CD4-positive, CD25-positive, alpha-beta regulatory T cell (primary cell): ENCODE data around the gene PTPRZ1. TPM values are rescaled to one million over a fixed set of nuclear protein-coding genes. Genes with fewer than 3 reads are reported as not detected.

Experiments used
- ATAC-seq, 2 donors: fragments of 150-1000 bp; cut with Tn5 transposase; one replicate each; pipeline ENCODE4 v1.10.0; 2021; ENCODE audit warnings: low read depth in 2 of 2, moderate number of reproducible peaks in 2 of 2, moderate library complexity in 1 of 2
- DNase-seq, 3 donors: peaks; one replicate each; pipeline versions ENCODE4 v3.0.0 to v3.0.0-alpha.2; 2012 to 2022; ENCODE audit warnings: mixed read lengths in 1 of 3
- H3K27ac ChIP-seq: one replicate; pipeline ENCODE4 v1.7.0; 2013; ENCODE audit warnings: mild to moderate bottlenecking, low read length; ENCODE audit not compliant: insufficient read depth, poor library complexity, severe bottlenecking
- H3K27me3 ChIP-seq: one replicate; pipeline ENCODE4 v1.7.0; 2013; ENCODE audit warnings: low read length; ENCODE audit not compliant: control insufficient read depth, insufficient read depth
- H3K36me3 ChIP-seq: one replicate; pipeline ENCODE4 v1.7.0; 2013; ENCODE audit warnings: mild to moderate bottlenecking, low read length, moderate library complexity; ENCODE audit not compliant: control insufficient read depth, insufficient read depth
- H3K4me1 ChIP-seq: 2 replicates; pipeline ENCODE4 v1.7.0; 2013; ENCODE audit warnings: mild to moderate bottlenecking, low read length; ENCODE audit not compliant: insufficient read depth, control insufficient read depth, poor library complexity, severe bottlenecking
- H3K4me3 ChIP-seq: one replicate; pipeline ENCODE4 v1.7.0; 2013; ENCODE audit warnings: low read depth, mild to moderate bottlenecking, low read length, moderate library complexity
- H3K9me3 ChIP-seq, 2 experiments: 1 replicate in 1 of 2; 2 replicates in 1 of 2; pipeline ENCODE4 v1.7.0; 2013; ENCODE audit warnings: low read length in 2 of 2, mild to moderate bottlenecking in 1 of 2, moderate library complexity in 1 of 2; ENCODE audit not compliant: control insufficient read depth in 2 of 2
- H3K27ac Mint-ChIP-seq, 3 donors: one replicate each; pipeline ENCODE4 v1.8.0; 2020 to 2022; ENCODE audit warnings: mild to moderate bottlenecking in 3 of 3, mixed read lengths in 3 of 3, moderate library complexity in 2 of 3
- H3K27me3 Mint-ChIP-seq: one replicate; pipeline ENCODE4 v1.8.0; 2022; ENCODE audit warnings: mild to moderate bottlenecking, mixed read lengths
- H3K36me3 Mint-ChIP-seq: one replicate; pipeline ENCODE4 v1.8.0; 2020; ENCODE audit warnings: mixed read lengths
- H3K4me1 Mint-ChIP-seq, 4 donors: one replicate each; pipeline ENCODE4 v1.8.0; 2020 to 2022; ENCODE audit warnings: mixed read lengths in 4 of 4, mild to moderate bottlenecking in 1 of 4
- H3K4me3 Mint-ChIP-seq, 4 donors: one replicate each; pipeline ENCODE4 v1.8.0; 2020 to 2022; ENCODE audit warnings: mild to moderate bottlenecking in 4 of 4, mixed read lengths in 4 of 4, moderate library complexity in 3 of 4
- H3K9me3 Mint-ChIP-seq, 7 donors: one replicate each; pipeline ENCODE4 v1.8.0; 2020 to 2022; ENCODE audit warnings: mixed read lengths in 7 of 7, mild to moderate bottlenecking in 3 of 7, moderate library complexity in 2 of 7
- polyA plus RNA-seq, 4 donors: library from polyadenylated mRNA; unstranded; fragments of 300-500 nt; fragmentation: Illumina TruSeq; gene quantifications; one replicate each; pipeline ENCODE4 v1.2.3, GENCODE V29; 2021
- total RNA-seq: library from RNA; stranded (reverse); gene quantifications from one replicate; pipeline ENCODE4 v1.2.3, GENCODE V29; 2022

PTPRZ1 gene
- total and polyA plus RNA-seq, 5 donors from 2014 or later, result not detected

- Histone ChIP-seq H3K27me3 (no peaks in the 10 kb centered on the region), H3K27ac (no peak overlapping the region), H3K9me3 (no peaks in the 10 kb centered on the region), H3K36me3 (no peaks in the 10 kb centered on the region), H3K4me1 (no peaks in the 10 kb centered on the region), H3K4me3 (no peak overlapping the region)
- H3K4me1 Mint-ChIP-seq, result no peaks in the 10 kb centered on the region
- H3K9me3 Mint-ChIP-seq, result peaks cover 0 to 6% (median 1%) of the 10 kb centered on the region in 7 donors
- H3K27me3 Mint-ChIP-seq, result no peaks in the 10 kb centered on the region
- H3K27ac Mint-ChIP-seq, result no peak overlapping the region
- H3K4me3 Mint-ChIP-seq, result no peak overlapping the region
- ATAC-seq (no peak), DNase-seq (no peak)
- H3K36me3 Mint-ChIP-seq, result no peaks in the 10 kb centered on the region
Measured at GRCh38 chr7:121960678-121961077, 87.7 kb downstream of the PTPRZ1 start.

- H3K4me1 Mint-ChIP-seq, result no peaks in the 10 kb centered on the region
Measured at GRCh38 chr7:121961089-121961867, 88.3 kb downstream of the PTPRZ1 start.

GRCh38 chr7:121966276-121966934 lies 93.4 kb downstream of the PTPRZ1 start:
- Mint-ChIP-seq H3K9me3 (peaks cover 0 to 3% (median 0%) of the 10 kb centered on the region in 7 donors), H3K4me3 (no peak overlapping the region), H3K27me3 (no peaks in the 10 kb centered on the region), H3K4me1 (no peaks in the 10 kb centered on the region), H3K27ac (no peak overlapping the region), H3K36me3 (no peaks in the 10 kb centered on the region)
- no peak for DNase-seq
- Histone ChIP-seq H3K9me3 (no peaks in the 10 kb centered on the region), H3K4me3 (no peak overlapping the region), H3K36me3 (no peaks in the 10 kb centered on the region), H3K4me1 (no peaks in the 10 kb centered on the region), H3K27ac (no peak overlapping the region), H3K27me3 (no peaks in the 10 kb centered on the region)
- ATAC-seq, result no peak

More at GRCh38 chr7:121961089-121961867, 88.3 kb downstream of the PTPRZ1 start:
- Mint-ChIP-seq H3K4me3 (no peak overlapping the region), H3K9me3 (peaks cover 0 to 6% (median 2%) of the 10 kb centered on the region in 7 donors), H3K27ac (no peak overlapping the region), H3K36me3 (no peaks in the 10 kb centered on the region), H3K27me3 (no peaks in the 10 kb centered on the region)
- Histone ChIP-seq H3K4me3 (no peak overlapping the region), H3K9me3 (no peaks in the 10 kb centered on the region), H3K36me3 (no peaks in the 10 kb centered on the region), H3K27me3 (no peaks in the 10 kb centered on the region), H3K4me1 (no peaks in the 10 kb centered on the region), H3K27ac (no peak overlapping the region)
- DNase-seq (no peak), ATAC-seq (no peak)

GRCh38 chr7:121966935-121967332 lies 94.0 kb downstream of the PTPRZ1 start:
- Mint-ChIP-seq H3K4me3 (no peak overlapping the region), H3K27me3 (no peaks in the 10 kb centered on the region), H3K9me3 (peaks cover 0 to 3% (median 0%) of the 10 kb centered on the region in 7 donors), H3K27ac (no peak overlapping the region), H3K4me1 (no peaks in the 10 kb centered on the region), H3K36me3 (no peaks in the 10 kb centered on the region)
- H3K9me3 ChIP-seq, result no peaks in the 10 kb centered on the region
- DNase-seq, result no peak
- ATAC-seq, result no peak
- H3K4me3 ChIP-seq, result no peak overlapping the region
- no peaks in the 10 kb centered on the region for H3K4me1 ChIP-seq
- H3K36me3 ChIP-seq, result no peaks in the 10 kb centered on the region
- H3K27ac ChIP-seq, result no peak overlapping the region
- no peaks in the 10 kb centered on the region for H3K27me3 ChIP-seq

GRCh38 chr7:121985476-121986030 lies 112.6 kb downstream of the PTPRZ1 start:
- Histone ChIP-seq H3K9me3 (no peaks in the 10 kb centered on the region), H3K36me3 (no peaks in the 10 kb centered on the region), H3K4me1 (no peaks in the 10 kb centered on the region), H3K4me3 (no peak overlapping the region), H3K27me3 (no peaks in the 10 kb centered on the region), H3K27ac (no peak overlapping the region)
- Mint-ChIP-seq H3K4me3 (peak overlapping the region in 1 of 4 donors; percentile 73), H3K36me3 (no peaks in the 10 kb centered on the region), H3K9me3 (peaks cover 0 to 4% (median 0%) of the 10 kb centered on the region in 7 donors), H3K27ac (no peak overlapping the region), H3K4me1 (no peaks in the 10 kb centered on the region), H3K27me3 (no peaks in the 10 kb centered on the region)
- ATAC-seq (no peak), DNase-seq (no peak)

- no peaks in the 10 kb centered on the region for H3K36me3 ChIP-seq
- DNase-seq (no peak), ATAC-seq (no peak)
- H3K4me3 Mint-ChIP-seq, result no peak overlapping the region
- H3K27me3 ChIP-seq, result no peaks in the 10 kb centered on the region
- no peaks in the 10 kb centered on the region for H3K4me1 Mint-ChIP-seq
- H3K27ac ChIP-seq, result no peak overlapping the region
- no peak overlapping the region for H3K27ac Mint-ChIP-seq
- no peaks in the 10 kb centered on the region for H3K36me3 Mint-ChIP-seq
- H3K9me3 ChIP-seq, result no peaks in the 10 kb centered on the region
- H3K27me3 Mint-ChIP-seq, result no peaks in the 10 kb centered on the region
- H3K4me3 ChIP-seq, result no peak overlapping the region
- H3K9me3 Mint-ChIP-seq, result peaks cover 0 to 2% (median 0%) of the 10 kb centered on the region in 7 donors
- no peaks in the 10 kb centered on the region for H3K4me1 ChIP-seq
Measured at GRCh38 chr7:121992068-121992467, 119.1 kb downstream of the PTPRZ1 start.

- Mint-ChIP-seq H3K27ac (no peak overlapping the region), H3K9me3 (no peaks in the 10 kb centered on the region), H3K27me3 (no peaks in the 10 kb centered on the region), H3K36me3 (no peaks in the 10 kb centered on the region), H3K4me1 (no peaks in the 10 kb centered on the region), H3K4me3 (no peak overlapping the region)
- DNase-seq (peak in 2 of 3 donors; percentile 16 to 63), ATAC-seq (no peak)
- H3K9me3 ChIP-seq, result no peaks in the 10 kb centered on the region
- H3K36me3 ChIP-seq, result no peaks in the 10 kb centered on the region
- no peak overlapping the region for H3K27ac ChIP-seq
- H3K4me3 ChIP-seq, result no peak overlapping the region
- H3K27me3 ChIP-seq, result no peaks in the 10 kb centered on the region
- H3K4me1 ChIP-seq, result no peaks in the 10 kb centered on the region
Measured at GRCh38 chr7:121994625-121995410, 121.9 kb downstream of the PTPRZ1 start.
